NCI-H2171 (cell line): Measurements from ENCODE around the gene PLAA.
"Not testable (repeated sequence)": the region's sequence is repeated elsewhere in the genome, so short reads cannot be mapped to it uniquely, and the experiment has no call there.

Source experiments
- DNase-seq: peaks from one replicate; lab custom pipeline; 2025; lab: John Stamatoyannopoulos, UW

Gene PLAA

DNA sequence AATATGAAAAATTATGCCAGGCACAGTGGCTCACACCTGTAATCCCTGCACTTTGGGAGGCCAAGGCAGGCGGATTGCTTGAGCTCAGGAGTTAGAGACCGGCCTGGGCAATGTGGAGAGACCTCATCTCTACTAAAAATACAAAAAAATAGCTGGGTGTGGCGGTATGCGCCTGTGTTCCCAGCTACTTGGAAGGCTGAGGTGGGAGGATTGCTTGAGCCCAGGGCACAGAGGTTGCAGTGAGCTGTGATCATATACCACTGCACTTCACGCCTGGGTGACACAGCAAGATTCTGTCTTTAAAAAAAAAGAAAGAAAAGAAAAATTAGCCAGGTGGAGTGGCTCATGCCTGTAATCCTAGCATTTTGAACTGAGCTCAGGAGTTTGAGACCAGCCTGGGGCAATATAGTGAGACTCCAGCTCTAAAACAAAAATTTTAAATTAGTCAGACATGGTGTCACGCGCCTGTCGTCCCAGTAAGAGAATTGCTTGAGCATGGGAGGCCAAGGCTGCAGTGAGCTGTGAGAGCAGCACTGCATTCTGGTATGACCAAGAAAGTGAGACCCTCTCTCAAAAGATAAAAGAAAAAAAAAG is 18.0 kb downstream of the PLAA start:
- no peak for DNase-seq

GRCh38 chr9:26925609-26926008 is 21.4 kb downstream of the PLAA start:
- no peak for DNase-seq

DNA sequence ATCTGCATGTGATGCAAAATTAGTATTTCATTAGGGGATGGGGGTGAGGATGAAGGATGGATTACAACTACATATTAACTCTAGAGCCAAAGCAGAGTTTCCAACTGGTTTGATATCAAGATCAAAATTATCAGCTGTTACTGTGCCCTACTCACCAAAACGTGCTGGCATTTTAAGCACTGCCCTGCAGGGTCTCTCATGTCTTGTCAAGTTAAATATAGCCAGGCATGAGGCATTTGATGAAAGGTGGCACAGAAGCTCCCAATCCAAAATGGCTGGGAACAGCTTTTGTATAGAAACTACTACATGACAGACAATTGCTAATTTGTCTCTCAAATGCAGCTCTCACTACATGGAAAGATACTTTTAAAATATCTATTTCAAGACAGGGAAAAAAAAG is 27.3 kb downstream of the PLAA start:
- DNase-seq = no peak

DNA sequence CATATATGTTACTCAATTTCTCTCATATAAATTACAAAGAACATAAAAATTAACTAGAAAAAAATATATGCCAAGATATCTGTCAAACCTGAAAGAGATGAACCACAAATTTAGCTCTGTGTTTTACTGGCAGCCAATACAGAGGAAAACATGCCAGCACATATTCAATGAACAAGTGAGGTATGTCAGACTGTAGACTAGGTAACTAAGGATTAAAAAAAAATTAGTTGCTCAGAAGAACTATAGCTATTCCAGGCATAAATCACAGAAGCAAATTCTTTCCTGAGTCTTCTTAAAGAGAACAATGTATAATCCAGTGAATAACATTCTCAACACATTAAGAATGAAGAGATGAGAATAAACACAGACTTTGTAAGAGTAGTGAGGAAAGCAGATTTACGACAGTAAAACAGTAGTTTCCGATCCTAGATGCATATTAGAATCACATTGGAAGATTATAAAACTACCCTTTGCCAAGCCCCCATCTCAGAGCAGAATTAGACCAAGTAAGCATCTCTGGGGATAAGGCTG is 33.8 kb downstream of the PLAA start:
- DNase-seq = no peak

GRCh38 chr9:26904671-26905070 is 42.4 kb downstream of the PLAA start:
- no peak for DNase-seq

DNA sequence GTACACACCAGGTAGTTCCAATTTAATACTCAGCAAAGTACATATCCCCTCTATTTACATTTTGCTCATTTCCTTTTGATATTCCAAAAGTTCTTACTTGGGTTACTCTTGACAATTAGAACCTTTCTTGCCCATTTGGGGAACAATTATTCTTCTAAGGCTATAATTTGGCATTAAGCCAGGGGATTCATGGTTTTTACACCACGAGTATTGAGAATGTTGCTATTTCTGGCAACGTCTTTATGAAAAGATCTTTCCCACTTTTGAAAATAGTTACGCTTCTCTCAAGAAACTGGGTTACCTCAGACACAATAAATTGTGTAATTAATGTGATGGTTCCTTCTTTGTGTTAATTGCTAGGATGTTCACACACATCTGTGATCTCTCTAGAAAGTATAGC is 43.0 kb downstream of the PLAA start:
- no peak for DNase-seq

- DNase-seq = no peak
Observed at GRCh38 chr9:26893030-26893676, 53.9 kb downstream of the PLAA start.

DNA sequence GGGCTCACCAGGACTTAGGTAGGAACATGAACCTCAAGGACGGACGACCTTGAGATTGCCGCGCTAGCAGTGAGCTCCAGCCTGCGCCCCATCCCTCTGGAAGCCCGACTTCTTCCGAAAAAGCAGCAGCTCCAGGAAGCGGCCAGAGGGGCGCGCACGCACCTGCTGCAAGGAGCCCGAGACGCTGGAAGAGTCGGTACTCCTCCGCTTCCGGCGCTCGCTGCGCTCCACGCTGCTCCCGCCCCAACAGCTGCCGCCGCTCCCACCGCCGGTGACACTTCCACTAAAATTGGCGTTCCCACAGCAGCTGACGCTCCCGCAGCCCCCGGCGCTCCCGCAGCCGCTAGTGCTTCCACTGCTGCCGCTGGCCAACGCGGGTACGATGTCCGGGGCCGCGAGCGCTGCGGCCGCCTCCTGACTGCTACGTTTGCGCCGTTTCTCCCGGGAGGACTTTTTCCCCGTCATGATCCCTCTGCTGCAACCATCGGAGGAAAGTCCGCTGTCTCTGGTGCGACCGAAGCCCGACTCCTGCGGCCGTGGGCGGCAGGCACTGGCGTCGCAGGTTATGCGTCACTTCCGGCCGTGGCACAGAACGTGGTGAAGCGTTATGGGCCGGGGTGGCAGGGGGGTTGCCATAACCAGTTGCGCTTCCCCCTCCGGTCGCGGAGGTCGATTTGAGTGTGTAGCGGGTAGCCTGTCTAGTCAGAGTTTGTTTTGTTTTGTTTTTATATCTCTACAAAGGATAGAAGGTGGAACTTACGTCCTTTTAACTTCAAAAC is 54.6 kb downstream of the PLAA start, which contains the start of gene CAAP1:
Gene CAAP1 (minus strand): TSS at position 552 of the 779 bp plus-strand sequence. CDS start 87 bp downstream, at position 465.
- DNase-seq = peak; percentile 67

DNA sequence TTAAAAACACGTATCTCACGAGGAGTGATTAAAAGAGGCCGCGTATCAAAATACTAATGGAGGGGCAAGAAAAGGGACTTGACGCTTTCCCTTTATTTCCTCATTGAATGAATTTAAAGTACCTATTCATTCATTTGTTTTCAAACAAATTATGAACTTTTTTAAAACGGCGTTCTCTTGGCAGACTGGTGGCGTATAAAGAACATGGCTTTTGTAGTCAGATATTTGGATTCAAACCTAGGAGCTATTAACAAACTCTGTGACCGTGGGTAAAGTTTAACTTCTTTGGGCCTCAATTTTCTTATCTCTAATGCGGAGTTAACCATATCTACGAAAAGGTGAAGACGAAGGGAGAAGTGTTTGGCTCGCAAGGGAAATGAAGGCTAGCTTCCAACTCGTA is 55.3 kb downstream of the PLAA start:
- no peak for DNase-seq

DNA sequence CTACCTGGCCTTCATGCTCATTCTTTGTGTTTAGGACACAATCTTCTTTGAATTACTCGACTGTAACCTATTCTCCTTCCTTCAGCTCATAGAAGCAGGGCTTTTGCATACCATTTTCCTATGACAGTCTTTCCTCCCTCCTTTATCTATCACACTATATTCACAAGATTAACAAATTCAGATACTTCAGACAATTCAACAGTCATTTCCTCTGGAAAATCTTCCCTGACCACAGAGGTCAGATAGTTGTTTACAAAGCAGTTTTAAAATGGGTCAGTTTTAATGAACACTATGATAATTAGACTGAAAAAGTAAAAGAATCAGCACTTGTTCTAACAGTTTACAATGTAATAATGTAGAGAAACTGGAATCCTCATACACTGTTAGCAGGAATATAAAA is 58.8 kb downstream of the PLAA start:
- no peak for DNase-seq

- no peak for DNase-seq
Observed at GRCh38 chr9:26882154-26882553, 64.9 kb downstream of the PLAA start.

DNA sequence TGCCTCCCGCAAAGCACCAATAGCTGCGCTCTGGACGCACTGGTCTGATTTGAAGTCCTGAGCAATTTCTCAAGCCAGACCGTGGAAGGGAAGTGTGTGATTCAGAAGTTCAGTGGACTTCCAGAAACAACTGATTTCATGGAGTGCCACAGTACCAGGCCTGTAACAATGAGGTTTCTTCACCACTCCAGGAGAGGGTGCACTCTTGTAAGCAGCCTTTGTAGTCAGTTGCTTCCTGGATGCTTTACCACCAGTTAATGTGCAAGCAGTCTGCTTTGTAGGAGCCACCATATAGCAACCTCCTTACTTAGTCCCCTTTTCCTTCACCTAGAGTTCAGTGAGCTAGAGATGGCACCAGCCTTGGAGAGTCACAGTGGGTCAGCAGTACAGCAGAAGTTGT is 66.8 kb downstream of the PLAA start:
- no peak for DNase-seq

- DNase-seq = not testable (repeated sequence)
Observed at GRCh38 chr9:26875155-26875554, 71.9 kb downstream of the PLAA start.

- no peak for DNase-seq
Observed at GRCh38 chr9:26870292-26870691, 76.8 kb downstream of the PLAA start.

DNA sequence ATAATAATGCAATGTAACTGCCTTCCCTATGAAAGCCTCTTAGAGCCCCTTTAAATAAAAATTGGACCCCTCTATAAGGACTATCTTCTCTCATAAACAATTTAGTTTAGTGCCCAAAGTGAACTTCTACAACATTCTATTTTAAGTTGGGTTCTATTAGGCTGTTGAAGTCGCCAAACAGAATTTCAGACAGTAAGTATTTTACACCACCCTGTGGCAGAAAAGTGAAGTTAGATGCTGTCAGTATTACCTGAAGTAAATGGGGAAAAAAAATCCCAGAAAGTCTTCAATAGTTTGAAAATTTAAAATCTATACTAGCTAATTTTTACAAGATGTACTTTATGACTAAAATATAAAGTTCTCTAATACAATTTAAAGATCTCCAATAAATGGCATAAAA is 84.0 kb downstream of the PLAA start:
- no peak for DNase-seq

- no peak for DNase-seq
Observed at GRCh38 chr9:26856413-26857032, 90.5 kb downstream of the PLAA start.
